Stimulated activated CD8-positive, alpha-beta memory T cell treated with anti-CD3 and anti-CD28 coated beads, Interleukin-4, amount 100 ng/mL, for 24 hours (primary cell): ENCODE data around the gene FARP1.

Source experiments
- DNase-seq: peaks from one replicate; pipeline ENCODE4 v3.0.0-alpha.2; 2020; ENCODE audit warnings: low read depth

The FARP1 gene

GRCh38 chr13:98467263-98467985 lies 324.5 kb downstream of the FARP1 start:
- DNase-seq, result no peak

- DNase-seq, result no peak
These were observed 325.5 kb downstream of the FARP1 start for GRCh38 chr13:98468361-98468760.

GRCh38 chr13:98468929-98469328 lies 326.0 kb downstream of the FARP1 start:
- DNase-seq, result no peak

GRCh38 chr13:98470920-98471319 lies 328.0 kb downstream of the FARP1 start:
- DNase-seq, result no peak

- DNase-seq, result no peak
These were observed 329.0 kb downstream of the FARP1 start for GRCh38 chr13:98471934-98472333.

GRCh38 chr13:98473135-98473787 lies 330.4 kb downstream of the FARP1 start:
- DNase-seq, result no peak

GRCh38 chr13:98473788-98474144 lies 330.9 kb downstream of the FARP1 start:
- no peak for DNase-seq

- DNase-seq, result no peak
These were observed 331.4 kb downstream of the FARP1 start for GRCh38 chr13:98474292-98474691.

GRCh38 chr13:98474761-98475160 lies 331.9 kb downstream of the FARP1 start:
- DNase-seq, result no peak

- DNase-seq, result no peak
These were observed 332.6 kb downstream of the FARP1 start for GRCh38 chr13:98475522-98475921.

- DNase-seq, result peak; percentile 42
These were observed 333.2 kb downstream of the FARP1 start for GRCh38 chr13:98476106-98476505.

- DNase-seq, result peak; percentile 79
These were observed 333.7 kb downstream of the FARP1 start for GRCh38 chr13:98476538-98476966.

GRCh38 chr13:98478189-98479129 lies 335.6 kb downstream of the FARP1 start:
- DNase-seq, result no peak

- DNase-seq, result no peak
These were observed 336.7 kb downstream of the FARP1 start for GRCh38 chr13:98479496-98480003.

GRCh38 chr13:98480915-98481877 lies 338.3 kb downstream of the FARP1 start:
- peak; percentile 15 for DNase-seq

GRCh38 chr13:98482476-98483444 lies 339.9 kb downstream of the FARP1 start:
- DNase-seq, result no peak

- DNase-seq, result no peak
These were observed 340.9 kb downstream of the FARP1 start for GRCh38 chr13:98483601-98484288.

GRCh38 chr13:98484289-98485219 lies 341.7 kb downstream of the FARP1 start:
- DNase-seq, result peak; percentile 41
